Bladder microvascular endothelial cell (primary cell): ENCODE measurements around the gene BRIP1. TPM values are rescaled to one million over a fixed set of nuclear protein-coding genes. Genes with fewer than 3 reads are reported as not detected.

Source experiments
- total RNA-seq: library from RNA; depleted of rRNA; stranded (reverse); fragments of >200 nt; gene quantifications from 2 replicates; pipeline ENCODE4 v1.2.3, GENCODE V29; 2014

The BRIP1 gene
- 6.2 and 10.3 TPM in 2 replicates for total RNA-seq

GRCh38 chr17:61862975-61863800 lies at the start of gene BRIP1:
Gene BRIP1 (minus strand): TSS chr17:61863528. CDS start chr17:61861539, 1,989 bp downstream.

Other genes starting within 250 kb of the BRIP1 start
- gene INTS2, start 64.5 kb upstream of the BRIP1 start, total RNA-seq = 11.0 and 19.8 TPM in 2 replicates
- gene MED13, start 201.8 kb upstream of the BRIP1 start, total RNA-seq = 22.2 and 55.4 TPM in 2 replicates